ENCODE data around the gene PBX4.
A peak's percentile ranks its signal among the peaks of the same experiment; 100 is the strongest.

The PBX4 gene

DNA sequence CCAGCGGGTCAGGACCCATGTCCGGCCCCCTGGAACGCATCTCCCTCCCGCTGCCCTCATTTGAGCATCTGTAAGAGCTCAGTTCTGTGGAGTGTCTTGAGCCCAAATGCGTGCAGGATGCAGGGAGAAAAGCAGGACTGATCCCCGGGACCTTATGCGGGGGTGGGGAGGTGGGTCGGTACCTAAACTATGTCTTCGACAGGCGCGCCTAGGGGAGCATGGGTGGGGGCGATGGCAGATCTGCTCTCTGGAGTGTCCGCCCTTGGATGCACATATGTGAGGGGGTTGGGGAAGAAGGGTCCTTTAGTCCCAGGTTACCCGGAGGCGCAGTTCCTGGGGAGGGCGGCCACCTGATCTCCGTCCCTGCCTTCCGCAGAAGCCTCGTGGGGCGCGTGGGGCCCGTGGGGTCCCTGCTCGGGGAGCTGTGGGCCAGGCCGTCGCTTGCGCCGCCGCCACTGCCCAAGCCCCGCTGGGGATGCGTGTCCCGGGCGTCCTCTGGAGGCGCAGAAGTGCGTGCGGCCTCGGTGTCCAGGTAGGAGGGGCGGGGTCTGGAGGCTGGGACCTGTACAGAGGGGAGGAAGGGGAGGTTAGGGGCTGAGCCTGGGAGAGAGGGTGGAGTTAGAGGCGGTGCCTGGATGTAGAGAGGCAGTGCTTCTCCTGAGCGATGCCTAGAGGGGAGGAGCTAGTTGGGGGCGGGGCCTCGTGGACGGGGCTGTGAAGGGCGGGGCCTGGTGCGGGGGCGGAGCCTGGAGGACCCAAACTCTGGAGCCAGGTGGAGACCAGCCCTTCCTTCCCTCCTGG lies 77.6 kb downstream of the PBX4 start:
- DNase-seq (ENCODE audit: low read depth in 2 of 2): peak; percentile 40 to 50

- DNase-seq (ENCODE audit: low read depth in 2 of 2): peak; percentile 45 to 47
Observed at GRCh38 chr19:19540064-19540714, 78.3 kb downstream of the PBX4 start.

GRCh38 chr19:19539698-19540063 lies 78.8 kb downstream of the PBX4 start:
- DNase-seq (ENCODE audit: low read depth in 2 of 2): no peak

GRCh38 chr19:19538785-19539166 lies 79.7 kb downstream of the PBX4 start:
- DNase-seq (ENCODE audit: low read depth in 2 of 2): no peak

- no peak for DNase-seq (ENCODE audit: low read depth in 2 of 2)
Observed at GRCh38 chr19:19538061-19538784, 80.3 kb downstream of the PBX4 start, which contains the start of gene CILP2. CILP2 (plus strand) TSS chr19:19538265; CDS start chr19:19538350, 85 bp downstream.

- DNase-seq (ENCODE audit: low read depth in 2 of 2): no peak
Observed at GRCh38 chr19:19537075-19538048, 81.1 kb downstream of the PBX4 start.

- DNase-seq (ENCODE audit: low read depth in 2 of 2): no peak
Observed at GRCh38 chr19:19535311-19536191, 82.9 kb downstream of the PBX4 start.

- no peak for DNase-seq (ENCODE audit: low read depth in 2 of 2)
Observed at GRCh38 chr19:19534556-19535265, 83.8 kb downstream of the PBX4 start.

GRCh38 chr19:19533841-19534240 lies 84.6 kb downstream of the PBX4 start:
- DNase-seq (ENCODE audit: low read depth in 2 of 2): no peak

DNA sequence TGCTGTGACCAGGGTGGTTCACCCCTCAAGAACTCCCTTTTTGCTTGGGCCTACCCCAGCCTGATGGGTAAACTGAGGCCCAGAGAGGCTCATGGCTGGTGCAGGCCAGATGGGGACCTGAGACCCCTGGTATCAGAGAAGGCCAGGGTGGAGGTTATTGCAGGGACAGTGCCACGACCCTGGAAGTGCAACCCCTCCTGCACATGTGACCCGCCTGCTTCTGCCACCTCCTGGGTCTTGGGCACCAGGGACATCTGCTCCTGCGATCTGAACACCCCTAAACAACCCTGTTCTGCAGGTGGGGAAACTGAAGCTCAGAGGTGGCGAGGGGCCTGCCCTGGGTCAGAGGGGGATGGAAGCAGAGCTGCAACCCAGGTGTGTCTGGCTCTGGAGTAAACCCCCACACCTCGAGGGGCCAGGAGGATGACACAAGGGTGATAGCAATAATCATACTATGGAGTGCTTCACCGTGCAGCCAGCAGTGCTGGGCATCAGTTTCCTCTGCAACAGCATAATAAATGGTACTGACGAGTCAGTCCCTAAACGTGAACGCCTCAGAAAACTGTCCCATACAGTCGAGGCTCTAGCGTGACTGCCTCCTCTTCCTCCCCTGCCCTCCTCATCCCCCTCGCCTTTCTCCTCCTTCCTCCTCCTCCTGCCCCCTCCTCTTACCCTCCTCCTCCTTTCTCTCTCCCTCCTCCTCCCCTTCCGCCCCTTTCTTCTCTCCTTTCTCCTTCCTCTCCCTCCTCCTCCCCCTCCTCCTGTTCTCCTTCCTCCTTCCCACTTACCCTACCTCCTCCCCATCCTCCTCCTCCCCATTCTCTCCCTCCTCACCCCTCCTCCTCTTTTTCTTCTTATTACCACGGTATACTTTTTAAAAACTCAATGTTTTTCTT lies 85.4 kb downstream of the PBX4 start:
- no peak for DNase-seq (ENCODE audit: low read depth in 2 of 2)

DNA sequence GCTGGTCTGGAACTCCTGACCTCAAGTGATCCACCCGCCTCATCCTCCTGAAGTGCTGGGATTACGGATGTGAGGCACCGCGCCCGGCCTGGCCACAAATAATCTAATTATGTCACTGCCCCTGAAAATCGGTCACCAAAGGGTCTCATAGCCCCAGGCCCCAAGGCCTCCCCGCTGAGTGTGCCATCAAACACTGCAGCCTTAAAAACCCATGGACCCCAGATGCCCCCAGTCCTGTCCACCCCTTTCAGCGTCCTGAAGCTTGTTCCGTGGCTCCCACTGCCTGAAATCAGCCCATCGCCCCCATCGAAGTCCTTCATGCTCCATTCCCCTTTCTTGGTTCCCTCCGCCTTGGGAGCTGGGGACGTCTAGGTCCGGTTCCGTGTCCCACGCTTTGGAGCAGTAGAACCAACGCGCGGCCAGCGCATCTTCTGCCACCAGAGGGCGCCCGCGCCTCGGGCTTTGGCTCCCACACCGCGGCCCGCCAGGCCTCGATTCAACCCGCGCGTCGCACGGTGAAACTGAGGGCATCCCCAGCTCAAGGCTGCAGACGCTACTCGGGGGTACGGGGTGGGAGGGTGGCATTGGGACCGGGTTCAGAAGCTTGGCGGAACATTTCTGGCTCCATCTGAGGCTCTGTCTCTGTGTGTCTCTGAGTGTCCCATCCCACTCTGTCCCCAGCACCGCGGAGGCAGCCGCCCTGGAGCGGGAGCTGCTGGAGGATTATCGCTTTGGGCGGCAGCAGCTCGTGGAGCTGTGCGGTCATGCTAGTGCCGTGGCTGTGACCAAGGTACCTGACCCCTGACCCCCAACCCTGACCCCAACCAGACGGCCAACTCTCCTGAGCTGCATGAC lies 86.3 kb downstream of the PBX4 start:
- peak; percentile 62 to 74 for DNase-seq (ENCODE audit: low read depth in 2 of 2)

DNA sequence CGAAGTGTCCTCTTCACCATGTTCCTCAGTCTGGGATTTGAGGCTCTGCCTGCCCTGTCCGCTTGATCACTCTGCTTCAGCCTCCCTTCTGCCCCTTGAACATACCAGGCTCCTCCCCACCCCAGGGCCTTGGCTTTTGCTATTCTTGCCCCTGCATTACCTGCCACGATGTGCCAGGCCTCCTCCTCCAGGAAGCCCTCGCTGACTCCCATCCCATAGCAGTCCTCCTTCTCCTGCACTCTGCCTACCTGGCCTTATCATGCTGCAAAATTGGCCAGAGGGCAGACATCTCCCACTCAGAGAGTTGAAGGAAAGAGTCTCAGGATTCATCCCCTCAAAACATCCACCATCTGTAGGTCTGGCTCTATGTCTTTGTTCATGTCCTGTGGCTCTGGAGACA lies 87.6 kb downstream of the PBX4 start:
- DNase-seq (ENCODE audit: low read depth in 2 of 2): no peak

GRCh38 chr19:19530423-19530804 lies 88.1 kb downstream of the PBX4 start:
- DNase-seq (ENCODE audit: low read depth in 2 of 2): no peak

DNA sequence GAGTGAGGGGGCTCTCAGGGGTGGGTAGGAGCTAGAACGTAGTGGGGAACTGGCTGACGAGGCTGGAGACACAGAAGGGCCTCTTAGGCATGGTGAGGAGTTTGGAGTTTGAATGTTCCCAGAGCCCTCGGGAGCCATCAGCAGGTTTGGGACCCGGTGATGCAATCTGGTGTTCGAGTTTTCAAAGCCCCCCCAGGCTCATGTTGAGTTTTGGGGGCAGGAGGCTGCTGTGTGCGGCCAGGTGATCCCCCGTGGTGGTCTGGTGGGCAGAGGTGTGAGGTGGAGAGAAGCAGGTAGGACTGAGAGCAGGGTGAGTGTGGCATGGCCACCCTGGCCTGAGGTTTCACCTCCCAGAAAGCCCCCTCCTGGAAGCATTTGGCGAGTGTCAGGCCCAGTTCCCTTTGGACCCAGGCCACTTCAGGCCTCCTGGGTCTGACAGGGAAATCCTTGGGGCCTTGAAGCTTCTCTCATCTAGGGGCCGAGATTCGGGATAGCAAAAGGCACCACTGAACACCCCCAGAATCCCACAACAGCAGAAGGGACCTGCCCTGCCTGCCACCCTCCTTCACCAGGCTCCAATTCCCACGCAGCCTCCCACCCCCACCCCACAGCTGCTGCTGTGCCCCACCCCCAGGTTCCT lies 88.6 kb downstream of the PBX4 start:
- DNase-seq (ENCODE audit: low read depth in 2 of 2): no peak

DNA sequence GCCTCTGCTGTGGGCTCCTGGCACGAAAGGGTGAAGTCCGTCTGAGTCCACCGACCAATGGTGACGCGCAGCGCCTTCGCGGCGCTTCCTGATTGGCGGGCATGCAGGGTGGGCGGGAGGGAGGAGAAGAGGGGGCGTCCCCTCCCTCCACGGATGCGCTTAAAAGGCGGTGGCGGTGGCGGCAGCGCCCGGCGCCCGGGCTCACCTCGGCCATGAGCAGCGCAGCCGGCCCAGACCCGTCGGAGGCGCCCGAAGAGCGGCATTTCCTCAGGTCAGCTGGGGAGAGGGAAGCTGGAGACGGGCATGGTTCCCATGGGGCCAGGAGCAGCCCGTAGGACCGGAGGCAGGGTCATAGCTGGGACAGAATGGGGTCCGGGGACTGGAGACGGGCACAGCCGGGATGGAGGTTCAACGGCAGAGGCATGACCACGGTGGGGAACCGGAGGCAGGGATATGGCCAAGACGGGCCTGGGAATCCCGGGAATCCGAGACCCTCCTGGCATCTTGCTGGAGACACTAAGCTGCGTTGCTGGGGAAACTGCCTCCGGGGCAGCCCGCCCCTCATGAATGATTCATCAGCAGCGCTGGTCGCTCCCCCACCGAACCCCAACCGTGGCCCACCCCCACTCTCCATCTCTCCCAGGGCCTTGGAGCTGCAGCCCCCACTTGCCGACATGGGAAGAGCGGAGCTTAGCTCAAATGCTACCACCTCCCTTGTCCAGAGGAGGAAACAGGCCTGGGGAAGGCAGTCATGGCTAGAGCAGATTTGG lies 89.6 kb downstream of the PBX4 start, which contains the start of gene YJEFN3:
Gene YJEFN3, plus strand, starts transcription at position 191 of the 770 bp plus-strand sequence. Its CDS starts 22 bp downstream, at position 213.
- DNase-seq (ENCODE audit: low read depth in 2 of 2): no peak
